GM13977 (cell line): ENCODE measurements around the gene NACC1.
A peak's percentile ranks its signal among the peaks of the same experiment; 100 is the strongest.

Source experiments
- DNase-seq: peaks from one replicate; pipeline ENCODE4 v3.0.0; 2012; ENCODE audit warnings: low spot score
- in situ Hi-C: fragments of 300-500 bp; cut with MboI; formaldehyde crosslinking; loops from one replicate; pipeline ENCODE4 v1.12.0; 2022; ENCODE audit warnings: low sequenced_read_pairs, low pct_unique_long_range_greater_than_20kb, mixed read lengths, inconsistent platforms; ENCODE audit not compliant: unreplicated experiment
- TF ChIP-seq, protein P1 (sequence below): IDR thresholded peaks from 2 replicates; pipeline ENCODE4 v1.5.1; 2012; ENCODE audit warnings: mild to moderate bottlenecking, control low read depth; ENCODE audit not compliant: insufficient read depth; ENCODE audit errors: extremely low read depth, missing control alignments

The NACC1 gene

DNA sequence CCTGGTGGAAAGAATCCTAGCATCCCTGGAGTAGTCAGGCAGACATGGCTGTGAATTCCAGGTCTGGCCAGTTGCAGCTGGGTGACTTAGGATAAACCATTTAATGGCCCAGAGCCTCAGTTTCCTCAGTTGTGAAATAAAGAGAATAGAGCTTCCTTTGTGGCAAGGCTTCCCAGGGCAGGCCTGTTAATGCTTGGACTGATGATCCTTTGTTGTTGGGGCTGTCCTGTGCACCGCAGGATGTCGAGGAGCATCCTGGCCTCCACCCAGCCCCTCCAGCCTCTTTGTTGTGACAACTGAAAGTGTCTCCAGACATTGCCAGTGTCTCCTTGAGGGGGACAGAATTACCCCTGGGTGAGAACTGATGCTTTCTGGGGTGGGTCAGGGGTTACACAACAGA lies 31.7 kb upstream of the NACC1 start:
- in situ Hi-C loops, result no loop called here
- DNase-seq, result no peak
- TF ChIP-seq, protein P1, sequence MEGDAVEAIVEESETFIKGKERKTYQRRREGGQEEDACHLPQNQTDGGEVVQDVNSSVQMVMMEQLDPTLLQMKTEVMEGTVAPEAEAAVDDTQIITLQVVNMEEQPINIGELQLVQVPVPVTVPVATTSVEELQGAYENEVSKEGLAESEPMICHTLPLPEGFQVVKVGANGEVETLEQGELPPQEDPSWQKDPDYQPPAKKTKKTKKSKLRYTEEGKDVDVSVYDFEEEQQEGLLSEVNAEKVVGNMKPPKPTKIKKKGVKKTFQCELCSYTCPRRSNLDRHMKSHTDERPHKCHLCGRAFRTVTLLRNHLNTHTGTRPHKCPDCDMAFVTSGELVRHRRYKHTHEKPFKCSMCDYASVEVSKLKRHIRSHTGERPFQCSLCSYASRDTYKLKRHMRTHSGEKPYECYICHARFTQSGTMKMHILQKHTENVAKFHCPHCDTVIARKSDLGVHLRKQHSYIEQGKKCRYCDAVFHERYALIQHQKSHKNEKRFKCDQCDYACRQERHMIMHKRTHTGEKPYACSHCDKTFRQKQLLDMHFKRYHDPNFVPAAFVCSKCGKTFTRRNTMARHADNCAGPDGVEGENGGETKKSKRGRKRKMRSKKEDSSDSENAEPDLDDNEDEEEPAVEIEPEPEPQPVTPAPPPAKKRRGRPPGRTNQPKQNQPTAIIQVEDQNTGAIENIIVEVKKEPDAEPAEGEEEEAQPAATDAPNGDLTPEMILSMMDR, result no peak

GRCh38 chr19:13087295-13087694 lies 30.8 kb upstream of the NACC1 start:
- in situ Hi-C loops, result no loop called here
- no peak for DNase-seq
- TF ChIP-seq, protein P1, result no peak

DNA sequence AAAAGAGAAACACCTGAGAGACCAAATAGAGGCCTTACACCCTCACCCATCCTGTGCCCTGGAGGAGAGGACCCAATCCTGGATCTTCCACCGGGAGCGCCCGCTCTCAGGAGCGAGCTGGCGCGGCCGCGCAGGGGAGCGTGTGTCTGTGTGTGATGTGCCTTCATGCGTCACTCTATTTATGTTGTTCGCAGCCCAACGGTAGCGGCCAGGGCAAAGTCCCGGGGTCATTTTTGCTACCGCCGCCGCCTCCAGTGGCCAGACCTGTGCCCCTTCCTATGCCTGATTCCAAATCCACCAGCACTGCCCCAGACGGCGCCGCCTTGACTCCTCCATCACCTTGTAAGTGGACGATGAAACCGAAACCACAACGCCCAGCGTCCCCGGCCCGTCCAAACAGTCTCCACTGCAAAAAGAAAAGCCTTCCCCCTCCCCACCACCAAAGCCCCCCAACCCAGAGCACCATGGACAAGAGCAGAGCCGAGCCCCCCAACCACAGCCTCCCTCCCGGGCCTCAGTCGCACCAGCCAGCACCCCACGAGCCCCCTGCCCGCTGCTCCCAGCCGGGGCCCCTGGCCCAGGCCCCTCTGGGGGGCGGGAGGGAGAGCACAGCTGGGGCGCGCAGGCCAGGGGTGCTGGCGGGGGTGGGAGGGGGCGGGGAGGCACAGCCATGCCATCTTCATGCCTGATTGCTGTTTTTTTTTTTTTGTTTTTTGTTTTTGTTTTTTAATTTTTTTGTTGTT lies 30.1 kb upstream of the NACC1 start:
- DNase-seq, result no peak
- TF ChIP-seq, protein P1, result no peak
- in situ Hi-C loops, result no loop called here

GRCh38 chr19:13089139-13089856 lies 28.8 kb upstream of the NACC1 start:
- in situ Hi-C loops, result no loop called here
- DNase-seq, result peak; percentile 62
- TF ChIP-seq, protein P1, result peak; percentile 16

GRCh38 chr19:13089857-13090507 lies 28.1 kb upstream of the NACC1 start:
- in situ Hi-C loops, result loop anchor here (5.0 kb wide), 1 partner anchor 113 kb away; no protein-coding TSS in a partner anchor
- DNase-seq, result no peak
- TF ChIP-seq, protein P1, result no peak

- TF ChIP-seq, protein P1, result no peak
- no peak for DNase-seq
- in situ Hi-C loops, result loop anchor here (5.0 kb wide), 1 partner anchor 113 kb away; no protein-coding TSS in a partner anchor
These were observed 27.4 kb upstream of the NACC1 start for GRCh38 chr19:13090511-13091231.
